LNCAP (cell line): ENCODE measurements around the gene UBE2M.

ENCODE experiments used
- CTCF ChIP-seq: fragments of 450-650 bp; IDR thresholded peaks from 2 replicates; pipeline ENCODE4 v1.5.1; 2017; ENCODE audit warnings: mild to moderate bottlenecking

The UBE2M gene

DNA sequence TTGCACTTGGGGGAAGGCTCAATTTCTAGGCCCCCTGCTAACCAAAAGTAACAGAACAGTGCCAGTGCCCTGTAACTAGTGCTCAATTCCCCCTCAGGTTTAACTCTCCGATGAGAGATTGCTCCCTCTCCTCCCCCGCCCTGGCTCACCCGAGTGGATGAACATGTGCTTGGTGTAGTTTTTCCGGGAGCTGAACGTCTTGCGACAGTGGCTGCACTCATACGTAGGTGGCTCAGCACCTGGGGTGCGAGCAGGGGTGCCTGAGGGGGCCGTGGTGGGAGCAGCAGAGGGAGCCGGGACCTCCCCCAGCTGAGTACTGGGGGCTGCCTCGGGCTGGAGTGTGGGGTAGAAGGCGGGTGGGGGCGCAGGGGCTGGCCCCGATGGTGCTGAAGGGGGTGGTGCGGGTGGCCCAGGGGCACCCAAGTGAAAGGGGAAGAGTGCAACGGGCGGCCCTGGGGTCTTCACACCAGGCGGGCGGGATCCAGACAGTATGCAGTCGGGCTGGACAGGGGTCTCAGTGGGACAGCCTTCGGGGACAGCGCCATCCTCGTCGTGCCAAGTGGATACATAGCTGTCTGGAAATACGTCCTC is 42.1 kb downstream of the UBE2M start:
- TF ChIP-seq CTCF, result no peak

GRCh38 chr19:58515259-58515658 is 43.2 kb downstream of the UBE2M start:
- no peak for TF ChIP-seq CTCF

DNA sequence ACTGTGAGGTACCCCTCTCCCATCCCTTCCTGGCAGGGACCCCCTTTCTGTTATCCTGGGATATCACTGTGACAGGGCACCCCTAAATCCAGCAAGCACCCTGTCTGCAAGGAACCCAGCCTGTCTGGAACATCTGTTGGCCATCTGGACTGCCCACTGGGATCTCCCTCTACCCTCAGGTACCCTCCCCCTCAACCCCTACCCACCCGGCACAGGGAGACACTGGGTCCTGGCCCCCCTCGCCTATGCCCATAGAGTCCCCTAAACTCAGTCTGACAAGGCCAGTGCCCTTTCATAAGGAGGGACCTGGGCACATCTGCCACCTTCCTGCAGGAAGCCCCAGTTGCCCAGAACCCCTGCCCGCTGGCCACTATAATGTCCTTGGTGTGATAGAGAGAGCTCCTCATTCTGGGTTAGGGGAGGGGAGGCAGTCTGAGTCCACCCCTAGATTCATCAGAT is 43.8 kb downstream of the UBE2M start:
- no peak for TF ChIP-seq CTCF

GRCh38 chr19:58513694-58514563 is 44.5 kb downstream of the UBE2M start:
- TF ChIP-seq CTCF, result peak; percentile 97

- no peak for TF ChIP-seq CTCF
These were observed 45.2 kb downstream of the UBE2M start for GRCh38 chr19:58513213-58513693.

DNA sequence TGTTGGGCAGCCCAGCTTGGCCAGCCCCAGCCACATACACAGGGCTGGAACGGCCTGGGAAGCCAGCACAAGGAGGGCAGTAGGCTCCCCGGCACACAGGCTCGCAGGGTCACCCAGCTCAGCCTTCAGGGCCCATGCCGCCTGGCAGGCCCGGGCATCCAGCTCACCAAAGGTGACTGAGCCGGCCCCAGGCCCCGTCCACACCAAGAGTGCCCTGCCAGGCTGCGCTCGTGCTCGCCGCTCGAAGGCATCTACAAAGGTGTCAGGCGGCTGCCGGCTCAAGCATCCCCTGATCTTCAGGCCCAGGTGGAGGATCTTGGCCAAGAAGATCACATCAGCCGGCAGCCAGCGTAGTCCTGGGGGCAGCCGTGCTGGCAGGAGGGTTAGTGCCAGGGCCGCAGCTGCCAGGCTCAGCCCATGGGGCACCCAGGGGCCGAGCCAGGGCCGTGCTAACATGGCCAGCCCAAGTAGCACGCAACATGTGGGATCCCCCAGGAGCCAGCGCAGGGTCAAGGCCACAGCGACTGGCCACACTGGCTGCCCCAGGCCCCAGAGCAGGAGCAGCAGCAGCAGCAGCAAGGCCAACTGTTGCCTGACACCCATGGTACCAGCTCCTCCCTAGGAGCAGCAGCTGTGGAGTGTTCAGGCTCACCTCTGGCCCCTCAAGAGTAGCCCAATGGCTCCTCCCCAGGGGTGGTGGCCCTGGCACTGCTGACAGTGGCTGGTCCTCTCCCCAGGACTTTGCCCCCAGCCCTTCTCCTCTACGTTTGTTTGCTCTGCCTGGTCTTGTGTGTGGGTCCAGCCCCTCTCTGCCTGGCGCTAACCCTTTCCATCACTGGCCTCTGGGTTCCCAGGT is 46.8 kb downstream of the UBE2M start, which contains the start of gene SLC27A5:
Gene SLC27A5, minus strand, starts transcription at position 640 of the 856 bp plus-strand sequence. Its CDS starts 37 bp downstream, at position 603.
- no peak for TF ChIP-seq CTCF
